ENCODE measurements around the gene MBD1.
A peak's percentile ranks its signal among the peaks of the same experiment; 100 is the strongest.
"Not testable (repeated sequence)": the region's sequence is repeated elsewhere in the genome, so short reads cannot be mapped to it uniquely, and the experiment has no call there.

MBD1 gene

GRCh38 chr18:50289108-50289443 lies 7.8 kb upstream of the MBD1 start:
- H3K4me3 ChIP-seq (ENCODE audit: low read depth, low read length) = no peak overlapping the region
- TF ChIP-seq CTCF (IDR thresholded peaks at IDR 0.05; ENCODE audit: low read depth, low read length, missing control alignments) = no peak
- DNase-seq (ENCODE audit: low read depth) = no peak
- in situ Hi-C loops (cut with HindIII; ENCODE audit: low sequenced_read_pairs) = no loop called here

DNA sequence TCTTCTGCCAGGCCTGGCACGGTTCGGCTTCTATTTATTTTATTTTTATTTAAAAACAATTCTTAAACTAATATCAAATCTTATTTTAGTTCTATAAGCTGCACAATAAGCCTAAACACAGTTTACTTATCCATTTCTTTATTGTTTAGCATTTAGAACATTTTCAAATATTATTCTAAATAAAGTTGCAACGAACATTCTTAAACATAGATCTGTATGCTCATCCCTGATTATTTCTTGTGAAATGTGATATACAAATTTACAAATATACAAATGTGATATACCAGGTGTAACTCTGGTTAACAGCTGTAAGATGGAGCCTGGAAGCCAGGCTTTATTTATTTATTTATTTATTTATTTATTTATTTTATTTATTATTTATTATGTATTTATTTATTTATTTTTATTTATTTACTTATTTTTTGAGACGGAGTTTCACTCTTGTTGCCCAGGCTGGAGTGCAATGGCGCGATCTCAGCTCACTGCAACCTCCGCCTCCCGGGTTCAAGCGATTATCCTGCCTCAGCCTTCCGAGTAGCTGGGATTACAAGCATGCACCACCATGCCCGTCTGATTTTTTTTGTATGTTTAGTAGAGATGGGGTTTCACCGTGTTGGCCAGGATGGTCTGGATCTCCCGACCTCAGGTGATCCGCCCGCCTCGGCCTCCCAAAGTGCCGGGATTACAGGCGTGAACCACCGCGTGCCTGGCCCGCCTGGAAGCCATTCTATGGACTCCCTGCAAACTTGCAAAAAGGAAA lies 7.2 kb upstream of the MBD1 start:
- in situ Hi-C loops (cut with HindIII; ENCODE audit: low sequenced_read_pairs); DNase-seq (ENCODE audit: low read depth): not testable (repeated sequence)

DNA sequence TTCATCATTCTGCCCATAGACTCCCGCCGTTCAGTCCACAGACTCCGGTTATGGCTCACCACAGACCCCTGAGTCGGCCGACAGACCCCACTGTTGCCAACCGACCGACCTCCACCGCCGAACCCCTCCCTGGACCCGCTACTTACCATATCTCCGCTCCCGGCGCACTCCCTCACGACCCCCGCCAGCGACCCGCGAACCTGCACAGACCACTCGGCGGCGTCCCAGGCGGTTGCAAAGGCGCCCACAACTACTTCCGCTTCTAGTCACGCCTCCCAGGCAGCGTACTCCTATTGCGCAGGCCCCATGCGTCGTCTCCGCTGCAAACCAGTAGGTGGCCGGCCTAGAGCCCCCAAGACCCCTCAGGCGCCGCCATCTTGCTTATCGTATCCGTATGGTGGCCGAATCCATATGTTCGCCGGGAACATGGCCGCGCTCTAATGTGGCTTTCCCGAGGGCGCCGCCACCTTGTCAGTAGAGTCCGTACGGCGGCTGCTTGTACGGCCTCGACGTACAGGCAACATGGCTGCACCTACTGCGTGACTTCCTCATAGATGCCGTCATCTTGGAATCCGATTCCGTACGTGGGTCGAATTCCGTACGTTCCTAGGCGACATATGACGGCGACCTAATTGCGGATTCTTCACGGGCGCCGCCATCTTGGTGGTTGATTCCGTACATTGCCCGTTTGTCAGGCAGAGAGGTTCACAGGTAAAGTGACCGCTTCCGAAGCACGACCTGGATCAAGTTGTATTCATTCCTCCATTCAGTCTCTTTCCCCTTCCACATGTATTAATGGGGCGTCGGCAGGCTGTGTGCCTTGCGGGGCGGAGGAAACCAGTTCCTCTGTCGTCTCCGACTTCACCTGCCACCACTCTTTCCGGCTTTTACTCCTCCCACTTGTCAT lies 6.4 kb upstream of the MBD1 start, which contains the start of gene CXXC1:
TSS of gene CXXC1 (minus strand) at position 252 of the 907 bp plus-strand sequence. CDS start at position 149, 103 bp downstream.
- peak; percentile 30 for TF ChIP-seq CTCF (IDR thresholded peaks at IDR 0.05; ENCODE audit: low read depth, low read length, missing control alignments)
- peak; percentile 99 for DNase-seq (ENCODE audit: low read depth)
- peak within 1 kb of the TSS; percentile 89 for H3K4me3 ChIP-seq (ENCODE audit: low read depth, low read length)
- in situ Hi-C loops (cut with HindIII; ENCODE audit: low sequenced_read_pairs) = no loop called here

More for the DNA sequence above, 7.2 kb upstream of the MBD1 start:
- H3K4me3 ChIP-seq (ENCODE audit: low read depth, low read length) = peak overlapping the region; percentile 89

DNA sequence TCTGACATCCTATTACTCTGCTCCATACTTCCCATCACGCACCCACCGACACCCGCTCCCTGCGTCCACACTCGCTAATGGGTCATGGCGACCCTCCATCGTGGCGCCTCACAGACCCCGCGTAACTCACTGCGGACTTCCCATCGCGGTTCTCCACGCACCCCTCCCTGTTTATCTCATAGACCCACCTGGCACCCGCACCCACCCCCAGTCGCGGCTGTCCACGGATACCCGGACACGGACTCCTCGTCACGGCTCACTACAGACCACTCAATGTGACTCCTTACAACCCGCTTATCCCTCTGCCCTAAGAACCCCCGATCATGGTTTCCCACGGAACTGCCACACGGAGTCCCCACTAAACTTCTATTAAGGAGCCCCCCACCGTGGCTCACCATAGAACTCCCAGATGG lies 5.7 kb upstream of the MBD1 start:
- in situ Hi-C loops (cut with HindIII; ENCODE audit: low sequenced_read_pairs) = no loop called here
- peak overlapping the region; percentile 89 for H3K4me3 ChIP-seq (ENCODE audit: low read depth, low read length)
- no peak for DNase-seq (ENCODE audit: low read depth)
- TF ChIP-seq CTCF (IDR thresholded peaks at IDR 0.05; ENCODE audit: low read depth, low read length, missing control alignments) = no peak

DNA sequence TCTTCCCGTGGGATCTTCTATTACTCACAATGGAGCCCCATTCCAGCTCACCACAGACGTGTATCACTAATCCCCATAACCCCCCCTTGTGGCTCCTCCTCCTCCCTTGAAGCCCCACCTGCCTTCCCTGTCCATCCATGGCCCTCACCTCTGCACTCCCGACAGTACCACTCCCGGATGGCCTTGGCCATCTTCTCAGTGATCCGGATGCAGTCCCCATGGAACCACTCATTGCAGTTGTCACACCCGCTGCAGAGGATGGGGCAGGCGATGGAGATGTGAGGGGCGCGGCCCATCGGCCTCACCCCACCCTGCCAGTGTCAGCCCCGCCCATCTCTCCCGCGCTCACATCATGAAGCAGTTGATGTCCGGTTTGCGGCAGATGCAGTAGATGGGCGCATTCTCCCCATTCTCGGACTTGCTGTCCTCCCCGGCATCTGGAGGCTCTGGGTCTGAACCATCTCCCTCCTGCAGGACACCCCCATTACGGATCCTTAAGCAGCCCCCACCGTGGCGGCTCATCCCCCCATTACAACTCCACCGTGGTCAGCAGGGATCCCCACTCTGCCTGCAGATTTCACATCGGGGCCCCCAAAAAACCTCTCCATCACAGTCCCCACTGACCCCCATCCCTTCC lies 5.2 kb upstream of the MBD1 start:
- TF ChIP-seq CTCF (IDR thresholded peaks at IDR 0.05; ENCODE audit: low read depth, low read length, missing control alignments) = no peak
- in situ Hi-C loops (cut with HindIII; ENCODE audit: low sequenced_read_pairs) = no loop called here
- H3K4me3 ChIP-seq (ENCODE audit: low read depth, low read length) = peak overlapping the region; percentile 89
- DNase-seq (ENCODE audit: low read depth) = no peak

DNA sequence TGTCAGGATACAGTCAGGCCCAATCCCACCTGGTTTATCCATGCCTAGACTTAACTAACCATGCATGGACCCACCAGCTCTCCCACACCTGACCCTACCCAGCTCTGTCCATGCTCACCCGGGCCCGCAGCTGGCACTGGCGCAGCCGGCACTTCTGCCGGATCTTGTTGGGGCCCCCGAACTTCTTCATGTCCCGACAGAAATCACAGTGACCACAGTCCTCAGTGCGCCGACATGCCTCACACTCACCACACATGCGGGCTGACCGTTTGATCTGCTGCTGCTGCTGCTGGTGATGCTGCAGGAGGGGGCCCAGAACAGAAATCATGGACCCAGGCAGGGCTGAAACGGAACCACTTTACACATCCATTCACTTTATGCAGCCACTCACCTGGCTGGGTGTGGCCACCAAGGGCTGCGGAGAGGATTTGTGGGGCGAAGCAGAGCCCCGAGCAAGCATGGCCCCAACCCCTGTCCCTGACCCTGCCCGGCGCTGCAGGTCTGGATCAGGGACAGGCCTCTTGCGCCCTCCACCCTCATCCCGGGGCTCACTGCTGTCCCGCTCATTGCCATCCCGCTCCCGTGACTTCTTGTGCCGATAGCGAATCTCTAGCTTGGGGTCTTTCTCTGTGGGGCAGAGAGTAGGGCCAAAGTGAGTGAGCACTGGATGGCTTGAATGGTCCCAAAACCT lies 4.5 kb upstream of the MBD1 start:
- no peak overlapping the region for H3K4me3 ChIP-seq (ENCODE audit: low read depth, low read length)
- no peak for DNase-seq (ENCODE audit: low read depth)
- TF ChIP-seq CTCF (IDR thresholded peaks at IDR 0.05; ENCODE audit: low read depth, low read length, missing control alignments) = no peak
- in situ Hi-C loops (cut with HindIII; ENCODE audit: low sequenced_read_pairs) = no loop called here
